B cell (primary cell): ENCODE data around the gene FAM3A. TPM values are rescaled to one million over a fixed set of nuclear protein-coding genes. Genes with fewer than 3 reads are reported as not detected.

ENCODE experiments used
- ATAC-seq: fragments of 200-7000 bp; cut with Tn5 transposase; one replicate; pipeline ENCODE4 v1.10.0; 2021; ENCODE audit warnings: low read depth, mild to moderate bottlenecking, moderate number of reproducible peaks, moderate library complexity
- CTCF ChIA-PET: fragments of 350-600 bp; sonication (Branson Sonifier 250); formaldehyde crosslinking; loops from one replicate; lab custom pipeline; 2021; ENCODE audit warnings: antibody characterized with exemption, inconsistent platforms; lab: Charles Lee
- POLR2A ChIA-PET: fragments of 350-600 bp; sonication (Branson Sonifier 250); formaldehyde crosslinking; loops from one replicate; lab custom pipeline; 2021; ENCODE audit warnings: antibody characterized with exemption; lab: Charles Lee
- DNase-seq: peaks from one replicate; pipeline ENCODE4 v3.0.0; 2013
- H2AFZ ChIP-seq: 2 replicates; pipeline ENCODE4 v1.6.1; 2012; ENCODE audit warnings: mild to moderate bottlenecking, low read depth, low read length; ENCODE audit not compliant: insufficient read depth, poor library complexity, severe bottlenecking
- H3K27ac ChIP-seq, 2 donors: 1 replicate in 1 of 2; 2 replicates in 1 of 2; pipeline ENCODE4 v1.5.1; 2012 to 2013; ENCODE audit warnings: low read length in 2 of 2, mild to moderate bottlenecking in 2 of 2, moderate library complexity in 1 of 2
- H3K27me3 ChIP-seq, 4 experiments: fragments of 200-600 bp in 1 of 4; sonication (generic) in 1 of 4; replicated peaks in 1 of 4; 1 replicate in 2 of 4; 2 replicates in 2 of 4; pipeline versions ENCODE4 v1.6.1 to v1.7.0; 2013 to 2016; ENCODE audit warnings: low read length in 3 of 4, mild to moderate bottlenecking in 2 of 4, mixed read lengths in 1 of 4, moderate library complexity in 1 of 4; ENCODE audit not compliant: insufficient read depth in 4 of 4, control insufficient read depth in 3 of 4; ENCODE audit errors: control extremely low read depth in 1 of 4
- H3K36me3 ChIP-seq, 2 experiments: replicated peaks in 1 of 2; 1 replicate in 1 of 2; 2 replicates in 1 of 2; pipeline versions ENCODE4 v1.6.1 to v1.7.1; 2013; ENCODE audit warnings: low read length in 1 of 2; ENCODE audit not compliant: insufficient read depth in 2 of 2, control insufficient read depth in 1 of 2; ENCODE audit errors: control extremely low read depth in 1 of 2, extremely low read depth in 1 of 2
- H3K4me1 ChIP-seq, 2 donors: fragments of 200-600 bp in 1 of 2; sonication (generic) in 1 of 2; 1 replicate in 1 of 2; 2 replicates in 1 of 2; pipeline versions ENCODE4 v1.5.1 to v1.6.1; 2013 to 2017; ENCODE audit warnings: low read length in 2 of 2; ENCODE audit not compliant: control insufficient read depth in 2 of 2, insufficient read depth in 2 of 2
- H3K4me2 ChIP-seq: replicated peaks from 2 replicates; pipeline ENCODE3; 2012; ENCODE audit warnings: mild to moderate bottlenecking, low read depth, low read length; ENCODE audit not compliant: poor library complexity, severe bottlenecking
- H3K4me3 ChIP-seq, 5 experiments: fragments of 200-600 bp in 1 of 5; sonication (generic) in 1 of 5; 1 replicate in 3 of 5; 2 replicates in 2 of 5; pipeline versions ENCODE4 v1.5.1 to v1.7.0; 2011 to 2016; ENCODE audit warnings: low read length in 4 of 5, mild to moderate bottlenecking in 4 of 5, low read depth in 2 of 5, control low read depth in 1 of 5, moderate library complexity in 1 of 5; ENCODE audit not compliant: insufficient read depth in 1 of 5; ENCODE audit errors: control extremely low read depth in 1 of 5, extremely low read depth in 1 of 5
- H3K79me2 ChIP-seq: fragments of 200-600 bp; sonication (generic); one replicate; pipeline ENCODE4 v1.6.0; 2016; ENCODE audit warnings: low read length; ENCODE audit not compliant: control insufficient read depth, insufficient read depth
- H3K9ac ChIP-seq: fragments of 200-600 bp; sonication (generic); 2 replicates; pipeline ENCODE4 v1.6.1; 2017; ENCODE audit warnings: mild to moderate bottlenecking, low read length, moderate library complexity
- H3K9me3 ChIP-seq, 3 donors: one replicate each; pipeline versions ENCODE4 v1.6.1 to v1.7.1; 2013; ENCODE audit warnings: low read length in 2 of 3; ENCODE audit not compliant: control insufficient read depth in 2 of 3, insufficient read depth in 1 of 3; ENCODE audit errors: control extremely low read depth in 1 of 3
- H4K20me1 ChIP-seq: 2 replicates; pipeline ENCODE4 v1.6.0; 2012; ENCODE audit warnings: mild to moderate bottlenecking, low read length; ENCODE audit not compliant: insufficient read depth, control insufficient read depth, poor library complexity, severe bottlenecking
- H3K27ac Mint-ChIP-seq: one replicate; pipeline ENCODE4 v1.8.0; 2021; ENCODE audit warnings: mixed read lengths
- H3K27me3 Mint-ChIP-seq: one replicate; pipeline ENCODE4 v1.8.0; 2021; ENCODE audit warnings: mixed read lengths
- H3K4me1 Mint-ChIP-seq: one replicate; pipeline ENCODE4 v1.8.0; 2021; ENCODE audit warnings: mixed read lengths
- H3K4me3 Mint-ChIP-seq: one replicate; pipeline ENCODE4 v1.8.0; 2021; ENCODE audit warnings: mixed read lengths
- H3K9me3 Mint-ChIP-seq: one replicate; pipeline ENCODE4 v1.8.0; 2022; ENCODE audit warnings: mixed read lengths; ENCODE audit not compliant: insufficient read depth
- CTCF ChIP-seq: fragments of 200-600 bp; IDR thresholded peaks from one replicate; pipeline ENCODE4 v1.8.0; 2022; ENCODE audit warnings: antibody characterized with exemption, mild to moderate bottlenecking
- EZH2 ChIP-seq: IDR thresholded peaks from 2 replicates; pipeline ENCODE4 v1.6.1; 2012; ENCODE audit warnings: borderline replicate concordance, low read depth, mild to moderate bottlenecking, moderate library complexity, low read length; ENCODE audit not compliant: insufficient read depth, poor library complexity, severe bottlenecking
- WGBS: methylation state at CpG from one replicate; pipeline ENCODE4 v1.1.5; 2013; ENCODE audit warnings: missing lambda C conversion rate; ENCODE audit not compliant: insufficient coverage; 5-methylcytosine and 5-hydroxymethylcytosine counted together
- intact Hi-C: fragments of 100-400 bp; cut with micrococcal nuclease; formaldehyde crosslinking; loops from one replicate; pipeline ENCODE4 v1.10.0; 2022
- polyA plus RNA-seq: library from polyadenylated mRNA; depleted of rRNA; stranded (reverse); fragments of >200 nt; gene quantifications from 2 replicates; pipeline ENCODE4 v1.2.3, GENCODE V29; 2012
- total RNA-seq, 2 donors: library from RNA; stranded (reverse); fragments of 120-200 nt in 1 of 2; gene quantifications; 1 replicate in 1 of 2; 2 replicates in 1 of 2; pipeline versions ENCODE4 v1.2.3 to v1.2.4, GENCODE V29; 2013 to 2022

The FAM3A gene
- total and polyA plus RNA-seq, 2 donors (not counting 1 experiment from before 2014, with no cell fraction given): 39.6 to 59.4 TPM

- ChIA-PET CTCF (no interaction called here), POLR2A (interaction anchor here (1.3 kb wide), 1 partner anchor 149 kb away, joined by 4 read pairs; the partner anchor contains the start of gene RPL10)
- Mint-ChIP-seq H3K9me3 (no peaks in the 10 kb centered on the region), H3K27ac (peak within 1 kb of the TSS; percentile 88), H3K4me3 (peak within 1 kb of the TSS; percentile 94), H3K4me1 (peaks cover 47% of the 10 kb centered on the region), H3K27me3 (no peaks in the 10 kb centered on the region)
- under 1% methylated on average over 85 of the region's 92 CpGs for WGBS
- intact Hi-C loops: no loop called here
- Histone ChIP-seq H3K27ac (peak within 1 kb of the TSS; percentile 83 to 85), H3K79me2 (peaks cover 38% of the 10 kb centered on the region), H3K9me3 (no peaks in the 10 kb centered on the region), H4K20me1 (peaks cover 12% of the 10 kb centered on the region), H3K4me1 (peaks cover 20 to 48% of the 10 kb centered on the region in 2 donors), H3K27me3 (no peaks in the 10 kb centered on the region), H3K36me3 (peaks cover 0 to 4% of the 10 kb centered on the region in 2 experiments), H3K4me2 (peak within 1 kb of the TSS; percentile 72), H3K9ac (peak within 1 kb of the TSS; percentile 82), H2AFZ (peak within 1 kb of the TSS; percentile 60), H3K4me3 (peak within 1 kb of the TSS; percentile 68 to 91 (median 70))
- peak; percentile 66 for ATAC-seq
- DNase-seq: no peak
- no peak for TF ChIP-seq CTCF
- no peak for TF ChIP-seq EZH2
Observed at GRCh38 chrX:154546354-154547244, 30.6 kb upstream of the FAM3A start, which contains the start of gene G6PD. Gene G6PD, minus strand, starts transcription at chrX:154546846. Its CDS starts 691 bp downstream, at chrX:154546155.
